Measurements from ENCODE around the gene MDM2. TPM values are rescaled to one million over a fixed set of nuclear protein-coding genes. Genes with fewer than 3 reads are reported as not detected.

MDM2 gene
- total and polyA plus RNA-seq, 11 donors, result 16.2 to 78.8 (median 49.0) TPM

DNA sequence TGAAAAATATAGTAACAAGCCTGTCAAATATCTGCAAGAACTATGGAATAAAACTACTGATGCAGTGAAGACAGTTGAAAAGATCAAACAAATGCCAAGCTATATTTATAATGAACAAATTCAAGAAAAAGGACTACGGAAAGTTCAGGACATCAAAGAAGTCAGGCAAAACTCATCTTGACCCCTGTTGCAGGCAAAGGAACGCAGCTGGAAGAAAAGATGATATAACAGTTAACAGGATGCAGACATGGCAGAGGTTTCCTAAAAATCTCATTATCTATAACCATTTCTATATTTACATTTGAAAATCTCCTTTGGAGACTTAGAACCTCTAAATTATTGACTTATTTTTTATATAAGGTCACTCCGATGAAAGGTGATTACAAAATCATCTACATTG lies 34.1 kb downstream of the MDM2 start:
- no peak for DNase-seq
- TF ChIP-seq, protein P1, sequence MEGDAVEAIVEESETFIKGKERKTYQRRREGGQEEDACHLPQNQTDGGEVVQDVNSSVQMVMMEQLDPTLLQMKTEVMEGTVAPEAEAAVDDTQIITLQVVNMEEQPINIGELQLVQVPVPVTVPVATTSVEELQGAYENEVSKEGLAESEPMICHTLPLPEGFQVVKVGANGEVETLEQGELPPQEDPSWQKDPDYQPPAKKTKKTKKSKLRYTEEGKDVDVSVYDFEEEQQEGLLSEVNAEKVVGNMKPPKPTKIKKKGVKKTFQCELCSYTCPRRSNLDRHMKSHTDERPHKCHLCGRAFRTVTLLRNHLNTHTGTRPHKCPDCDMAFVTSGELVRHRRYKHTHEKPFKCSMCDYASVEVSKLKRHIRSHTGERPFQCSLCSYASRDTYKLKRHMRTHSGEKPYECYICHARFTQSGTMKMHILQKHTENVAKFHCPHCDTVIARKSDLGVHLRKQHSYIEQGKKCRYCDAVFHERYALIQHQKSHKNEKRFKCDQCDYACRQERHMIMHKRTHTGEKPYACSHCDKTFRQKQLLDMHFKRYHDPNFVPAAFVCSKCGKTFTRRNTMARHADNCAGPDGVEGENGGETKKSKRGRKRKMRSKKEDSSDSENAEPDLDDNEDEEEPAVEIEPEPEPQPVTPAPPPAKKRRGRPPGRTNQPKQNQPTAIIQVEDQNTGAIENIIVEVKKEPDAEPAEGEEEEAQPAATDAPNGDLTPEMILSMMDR (IDR thresholded peaks at IDR 0.05), result no peak
- TF ChIP-seq POLR2A (IDR thresholded peaks at IDR 0.05), result no peak
- peaks cover 4 to 79% (median 61%) of the 10 kb centered on the region in 9 donors for H3K36me3 ChIP-seq
- H3K27ac ChIP-seq, result no peak overlapping the region
- H3K9me3 ChIP-seq, result no peaks in the 10 kb centered on the region
- no peaks in the 10 kb centered on the region for H3K4me1 ChIP-seq
- intact Hi-C loops (cut with DNase I), result no loop called here
- 93 to 96% (median 94%) methylated on average over 3 of the region's 3 CpGs for WGBS, 4 donors
- H3K27me3 ChIP-seq, result no peaks in the 10 kb centered on the region
- no peak for ATAC-seq
- H3K4me3 ChIP-seq, result no peak overlapping the region

DNA sequence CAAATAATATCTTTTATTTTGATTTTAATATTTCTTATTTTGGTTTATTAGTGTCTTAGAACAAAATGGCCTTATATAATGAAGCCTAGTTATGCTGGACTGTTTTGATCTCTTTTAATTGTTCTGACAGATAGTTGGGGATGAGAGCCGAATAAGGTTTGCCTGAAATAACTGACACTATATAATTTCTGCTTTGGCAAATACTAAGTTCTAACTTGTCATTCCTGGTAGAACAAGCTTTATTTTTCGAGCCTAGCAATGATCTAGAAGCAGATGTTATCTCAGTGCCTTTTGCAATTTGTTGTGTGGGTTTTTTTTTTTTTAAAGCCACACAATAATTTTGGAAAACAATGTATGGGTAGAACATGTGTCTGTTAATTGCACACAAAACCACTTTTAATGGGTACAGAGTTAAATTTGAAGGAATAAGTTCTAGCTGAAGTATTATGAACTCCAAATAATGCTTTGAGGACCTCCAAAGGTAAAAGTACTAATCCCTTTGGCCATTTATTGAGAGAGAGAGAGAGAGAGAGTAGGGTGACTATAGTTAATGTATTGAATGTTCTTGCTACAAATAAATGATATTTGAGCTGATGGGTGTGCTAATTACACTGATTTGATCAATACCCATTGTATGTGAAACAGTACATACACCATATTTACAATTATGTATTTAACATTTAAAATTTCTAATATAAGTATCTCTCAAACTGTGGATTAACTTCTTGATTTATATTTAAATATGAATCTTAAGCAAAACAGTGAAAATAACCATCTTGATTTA lies 35.0 kb downstream of the MDM2 start:
- DNase-seq, result no peak
- 69 to 86% (median 84%) methylated on average over 2 of the region's 2 CpGs for WGBS, 4 donors
- no peaks in the 10 kb centered on the region for H3K4me1 ChIP-seq
- TF ChIP-seq POLR2A (IDR thresholded peaks at IDR 0.05), result no peak
- TF ChIP-seq, protein P1 (IDR thresholded peaks at IDR 0.05), result no peak
- peaks cover 4 to 70% (median 52%) of the 10 kb centered on the region in 9 donors for H3K36me3 ChIP-seq
- intact Hi-C loops (cut with DNase I), result no loop called here
- H3K9me3 ChIP-seq, result no peaks in the 10 kb centered on the region
- ATAC-seq, result no peak
- no peak overlapping the region for H3K4me3 ChIP-seq
- H3K27ac ChIP-seq, result no peak overlapping the region
- H3K27me3 ChIP-seq, result no peaks in the 10 kb centered on the region

DNA sequence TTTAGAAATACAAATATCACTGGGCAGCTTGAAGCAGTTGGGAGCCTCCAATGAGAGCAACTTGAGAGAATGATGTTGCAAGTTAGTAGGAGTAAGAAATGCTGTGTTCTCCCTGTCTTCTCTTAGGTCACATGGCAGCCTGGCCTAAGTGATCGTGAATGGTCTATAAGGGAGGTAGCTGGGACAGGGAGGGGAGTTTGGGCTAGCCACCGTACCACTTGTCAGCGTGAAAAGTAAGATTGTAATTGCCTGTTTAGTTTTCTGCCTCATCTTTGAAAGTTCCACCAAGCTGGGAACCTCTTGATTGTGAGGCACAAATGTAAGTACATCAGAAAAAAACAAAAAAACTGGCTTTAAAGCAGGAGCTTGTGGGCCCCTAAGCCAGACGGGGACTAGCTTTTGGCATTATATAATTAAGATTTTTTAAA lies 36.4 kb downstream of the MDM2 start:
- no peak overlapping the region for H3K27ac ChIP-seq
- H3K27me3 ChIP-seq, result no peaks in the 10 kb centered on the region
- WGBS, 4 donors, result 93 to 94% (median 93%) methylated on average over 4 of the region's 4 CpGs
- DNase-seq, result no peak
- H3K9me3 ChIP-seq, result no peaks in the 10 kb centered on the region
- TF ChIP-seq, protein P1 (IDR thresholded peaks at IDR 0.05), result no peak
- no peak for TF ChIP-seq POLR2A (IDR thresholded peaks at IDR 0.05)
- H3K4me3 ChIP-seq, result no peak overlapping the region
- intact Hi-C loops (cut with DNase I), result no loop called here
- ATAC-seq, result no peak
- peaks cover 4 to 57% (median 39%) of the 10 kb centered on the region in 9 donors for H3K36me3 ChIP-seq
- no peaks in the 10 kb centered on the region for H3K4me1 ChIP-seq

DNA sequence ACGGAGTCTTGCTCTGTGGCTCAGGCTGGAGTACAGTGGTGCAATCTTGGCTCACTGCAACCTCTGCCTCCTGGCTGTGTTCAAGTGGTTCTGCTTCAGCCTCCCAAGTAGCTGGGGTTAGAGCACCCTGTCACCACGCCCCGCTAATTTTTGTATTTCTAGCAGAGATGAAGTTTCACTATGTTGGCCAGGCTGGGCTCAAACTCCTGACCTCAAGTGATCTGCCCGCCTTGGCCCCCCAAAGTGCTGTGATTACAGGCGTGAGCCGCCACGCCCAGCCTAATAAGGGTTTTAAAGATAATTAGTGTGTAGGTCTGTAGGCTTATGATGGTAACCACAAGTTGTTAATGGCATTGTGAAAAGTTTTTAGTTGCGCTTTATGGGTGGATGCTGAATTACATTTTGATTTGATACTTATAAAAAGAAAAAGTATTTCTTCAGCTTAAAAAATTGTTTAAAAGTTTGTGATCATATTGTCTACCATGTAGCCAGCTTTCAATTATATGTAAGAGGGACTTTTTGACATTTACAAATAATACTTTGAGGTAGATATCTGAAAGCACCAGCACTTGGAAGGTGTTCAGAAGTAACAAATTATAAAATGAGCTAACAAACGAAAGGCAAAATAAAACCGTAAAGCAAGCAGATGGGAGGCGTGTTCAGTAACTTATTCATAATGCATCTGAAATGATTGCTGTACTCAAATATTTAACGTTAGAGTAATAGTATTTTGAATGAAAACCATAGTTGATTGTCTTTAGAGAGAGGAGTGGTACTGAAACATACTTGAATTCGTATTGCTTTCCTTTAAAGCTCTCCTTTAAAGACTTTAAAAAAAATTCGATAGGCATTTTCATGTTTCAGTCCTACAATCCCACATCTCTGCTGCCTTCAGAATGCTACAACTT lies 37.1 kb downstream of the MDM2 start:
- Histone ChIP-seq H3K36me3 (peaks cover 4 to 49% (median 32%) of the 10 kb centered on the region in 9 donors), H3K27ac (no peak overlapping the region), H3K9me3 (no peaks in the 10 kb centered on the region), H3K4me1 (no peaks in the 10 kb centered on the region), H3K4me3 (no peak overlapping the region), H3K27me3 (no peaks in the 10 kb centered on the region)
- TF ChIP-seq POLR2A (IDR thresholded peaks at IDR 0.05), result no peak
- TF ChIP-seq, protein P1 (IDR thresholded peaks at IDR 0.05), result no peak
- ATAC-seq, result peak in 1 of 4 donors; percentile 39
- intact Hi-C loops (cut with DNase I), result no loop called here
- WGBS, 4 donors, result 93 to 96% (median 95%) methylated on average over 14 of the region's 14 CpGs
- no peak for DNase-seq

Data from heart left ventricle (tissue), 16 donors.